ENCODE results near the gene TBPL1.

GRCh38 chr6:133986942-133987341, 33.9 kb downstream of the TBPL1 start:
- TF ChIP-seq CTCF (IDR thresholded peaks at IDR 0.05) (no peak), POLR2A (IDR thresholded peaks at IDR 0.05) (no peak)
